Retinal pigment epithelial cell (primary cell): ENCODE measurements around the gene CRIM1.

Experiments used
- DNase-seq: peaks from one replicate; pipeline ENCODE4 v3.0.0-alpha.2; 2010; ENCODE audit warnings: low read depth
- H3K4me3 ChIP-seq: 2 replicates; pipeline ENCODE4 v1.5.1; 2011; ENCODE audit warnings: mild to moderate bottlenecking, low read length, control low read depth, moderate library complexity
- TF ChIP-seq, protein P1 (sequence below): conservative IDR thresholded peaks from 2 replicates; pipeline ENCODE4 v1.5.1; 2011; ENCODE audit warnings: low read depth, low read length, control low read depth, inconsistent platforms

The CRIM1 gene

GRCh38 chr2:36525245-36525644, 169.7 kb downstream of the CRIM1 start:
- TF ChIP-seq, protein P1, sequence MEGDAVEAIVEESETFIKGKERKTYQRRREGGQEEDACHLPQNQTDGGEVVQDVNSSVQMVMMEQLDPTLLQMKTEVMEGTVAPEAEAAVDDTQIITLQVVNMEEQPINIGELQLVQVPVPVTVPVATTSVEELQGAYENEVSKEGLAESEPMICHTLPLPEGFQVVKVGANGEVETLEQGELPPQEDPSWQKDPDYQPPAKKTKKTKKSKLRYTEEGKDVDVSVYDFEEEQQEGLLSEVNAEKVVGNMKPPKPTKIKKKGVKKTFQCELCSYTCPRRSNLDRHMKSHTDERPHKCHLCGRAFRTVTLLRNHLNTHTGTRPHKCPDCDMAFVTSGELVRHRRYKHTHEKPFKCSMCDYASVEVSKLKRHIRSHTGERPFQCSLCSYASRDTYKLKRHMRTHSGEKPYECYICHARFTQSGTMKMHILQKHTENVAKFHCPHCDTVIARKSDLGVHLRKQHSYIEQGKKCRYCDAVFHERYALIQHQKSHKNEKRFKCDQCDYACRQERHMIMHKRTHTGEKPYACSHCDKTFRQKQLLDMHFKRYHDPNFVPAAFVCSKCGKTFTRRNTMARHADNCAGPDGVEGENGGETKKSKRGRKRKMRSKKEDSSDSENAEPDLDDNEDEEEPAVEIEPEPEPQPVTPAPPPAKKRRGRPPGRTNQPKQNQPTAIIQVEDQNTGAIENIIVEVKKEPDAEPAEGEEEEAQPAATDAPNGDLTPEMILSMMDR: no peak
- DNase-seq: no peak

DNA sequence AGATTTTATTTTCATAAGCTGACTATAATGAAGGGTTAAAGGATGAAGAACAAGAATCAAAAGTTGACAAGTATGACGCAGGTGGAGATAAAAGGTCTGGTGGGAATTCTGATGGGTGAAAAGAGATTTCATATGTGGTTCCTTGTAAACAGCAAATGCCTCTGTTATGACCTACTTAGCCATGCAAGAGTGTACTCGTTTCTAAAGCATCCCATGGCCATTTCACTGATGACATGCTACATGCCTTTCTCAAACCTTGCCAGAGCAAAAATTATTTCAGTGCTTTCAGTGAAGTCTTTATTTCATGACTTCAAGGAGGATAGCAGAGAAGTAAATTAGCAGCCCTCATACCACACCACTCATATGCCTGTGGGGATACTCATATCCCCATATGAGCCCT, 170.6 kb downstream of the CRIM1 start:
- TF ChIP-seq, protein P1: no peak
- H3K4me3 ChIP-seq: no peak overlapping the region
- no peak for DNase-seq

More at GRCh38 chr2:36525245-36525644, 169.7 kb downstream of the CRIM1 start:
- H3K4me3 ChIP-seq: no peak overlapping the region

GRCh38 chr2:36528274-36528673, 172.7 kb downstream of the CRIM1 start:
- TF ChIP-seq, protein P1: no peak
- H3K4me3 ChIP-seq: no peak overlapping the region
- no peak for DNase-seq

GRCh38 chr2:36528766-36529392, 173.3 kb downstream of the CRIM1 start:
- TF ChIP-seq, protein P1: no peak
- no peak for DNase-seq
- H3K4me3 ChIP-seq: no peak overlapping the region

- no peak overlapping the region for H3K4me3 ChIP-seq
- TF ChIP-seq, protein P1: no peak
- DNase-seq: no peak
Observed at GRCh38 chr2:36530178-36530982, 174.8 kb downstream of the CRIM1 start.

DNA sequence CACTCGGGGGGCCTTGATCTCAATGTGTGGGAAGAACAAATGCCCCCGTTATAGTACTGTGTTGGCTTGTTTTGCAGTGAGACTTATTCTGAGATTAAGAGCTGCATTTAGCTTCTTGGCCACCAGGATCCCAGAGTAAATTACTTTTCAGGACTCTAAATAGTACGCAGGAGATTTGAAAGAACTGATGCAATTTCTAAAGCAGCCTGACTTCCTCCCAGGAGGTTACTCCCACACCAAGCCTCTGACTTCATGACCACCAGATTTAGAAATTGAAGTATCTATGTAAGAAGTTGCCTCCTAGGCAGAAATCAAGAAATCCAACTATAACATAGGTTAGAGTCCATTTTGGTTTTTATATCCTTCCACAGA, 175.4 kb downstream of the CRIM1 start:
- DNase-seq: peak; percentile 19

More for the DNA sequence above, 175.4 kb downstream of the CRIM1 start:
- no peak overlapping the region for H3K4me3 ChIP-seq
- TF ChIP-seq, protein P1: peak; percentile 36
